HepG2 (cell line): ENCODE results near the gene SOBP. TPM values are rescaled to one million over a fixed set of nuclear protein-coding genes. Genes with fewer than 3 reads are reported as not detected.

Experiments used
- AKAP8 ChIP-seq: sonication (generic); formaldehyde crosslinking; IDR thresholded peaks from 2 replicates; pipeline ENCODE4 v1.5.1; 2020; ENCODE audit warnings: mild to moderate bottlenecking, missing genetic modification reagents
- CEBPB ChIP-seq: IDR thresholded peaks from 2 replicates; pipeline ENCODE4 v1.6.1; 2011; ENCODE audit warnings: low read depth, low read length, improper control_type of control experiment, borderline replicate concordance
- CEBPG ChIP-seq: IDR thresholded peaks from 2 replicates; pipeline ENCODE4 v1.6.1; 2016
- DDIT3 ChIP-seq: sonication (generic); formaldehyde crosslinking; IDR thresholded peaks from 2 replicates; pipeline ENCODE4 v1.4.0; 2020; ENCODE audit warnings: mild to moderate bottlenecking, missing genetic modification reagents
- ERF ChIP-seq: IDR thresholded peaks from 2 replicates; pipeline ENCODE4 v1.6.1; 2018; ENCODE audit warnings: missing biosample characterization, missing genetic modification reagents
- FOSL1 ChIP-seq: sonication (generic); formaldehyde crosslinking; IDR thresholded peaks from 2 replicates; pipeline ENCODE4 v1.9.0; 2021; ENCODE audit warnings: missing genetic modification reagents, borderline replicate concordance
- FOXP4 ChIP-seq: sonication (generic); formaldehyde crosslinking; IDR thresholded peaks from 2 replicates; pipeline ENCODE4 v1.4.0; 2020; ENCODE audit warnings: missing genetic modification reagents
- HNF1B ChIP-seq: sonication (generic); formaldehyde crosslinking; IDR thresholded peaks from 2 replicates; pipeline ENCODE4 v1.5.1; 2020; ENCODE audit warnings: mild to moderate bottlenecking, moderate library complexity, missing genetic modification reagents
- IRF2 ChIP-seq: IDR thresholded peaks from 2 replicates; pipeline ENCODE4 v1.6.1; 2018; ENCODE audit warnings: missing genetic modification reagents, missing compliant biosample characterization
- JARID2 ChIP-seq: sonication (generic); formaldehyde crosslinking; IDR thresholded peaks from 2 replicates; pipeline ENCODE4 v1.8.1; 2023; ENCODE audit warnings: missing genetic modification reagents, inconsistent platforms; ENCODE audit not compliant: insufficient replicate concordance
- MIER3 ChIP-seq: IDR thresholded peaks from 2 replicates; pipeline ENCODE4 v1.6.1; 2016; ENCODE audit warnings: missing compliant biosample characterization, borderline replicate concordance
- NONO ChIP-seq, 2 experiments: fragments of 450-650 bp in 1 of 2; sonication (generic) in 1 of 2; formaldehyde crosslinking in 1 of 2; IDR thresholded peaks in 1 of 2; conservative IDR thresholded peaks in 1 of 2; 2 replicates each; pipeline versions ENCODE4 v1.6.1 to v1.8.0; 2017 to 2022; ENCODE audit warnings: mild to moderate bottlenecking in 1 of 2, missing genetic modification reagents in 1 of 2, moderate library complexity in 1 of 2
- NR2C2 ChIP-seq: sonication (generic); formaldehyde crosslinking; IDR thresholded peaks from 2 replicates; pipeline ENCODE4 v1.4.0; 2020; ENCODE audit warnings: missing genetic modification reagents, mild to moderate bottlenecking, moderate library complexity, borderline replicate concordance
- ONECUT2 ChIP-seq: sonication (generic); formaldehyde crosslinking; IDR thresholded peaks from 2 replicates; pipeline ENCODE4 v1.4.0; 2020; ENCODE audit warnings: missing genetic modification reagents
- PAF1 ChIP-seq: IDR thresholded peaks from 2 replicates; pipeline ENCODE4 v1.6.1; 2016; ENCODE audit warnings: missing genetic modification reagents, missing compliant biosample characterization
- PCBP1 ChIP-seq: fragments of 200-400 bp; formaldehyde crosslinking; IDR thresholded peaks from 2 replicates; pipeline ENCODE4 v1.6.1; 2017; ENCODE audit warnings: mild to moderate bottlenecking, low read depth, low read length, borderline replicate concordance
- PHF8 ChIP-seq: sonication (generic); formaldehyde crosslinking; IDR thresholded peaks from 2 replicates; pipeline ENCODE4 v1.5.0; 2020; ENCODE audit warnings: missing genetic modification reagents
- POGZ ChIP-seq: sonication (generic); formaldehyde crosslinking; IDR thresholded peaks from 2 replicates; pipeline ENCODE4 v1.4.0; 2020; ENCODE audit warnings: mild to moderate bottlenecking, missing genetic modification reagents
- RBM22 ChIP-seq: fragments of 200-400 bp; formaldehyde crosslinking; optimal IDR thresholded peaks from 2 replicates; pipeline ENCODE3; 2017; ENCODE audit warnings: mild to moderate bottlenecking, low read length, moderate library complexity
- RELA ChIP-seq: sonication (generic); formaldehyde crosslinking; IDR thresholded peaks from 2 replicates; pipeline ENCODE4 v1.4.0; 2020; ENCODE audit warnings: missing genetic modification reagents
- YEATS2 ChIP-seq: sonication (generic); formaldehyde crosslinking; IDR thresholded peaks from 2 replicates; pipeline ENCODE4 v1.4.0; 2020; ENCODE audit warnings: missing genetic modification reagents, borderline replicate concordance
- ZNF333 ChIP-seq: sonication (generic); formaldehyde crosslinking; IDR thresholded peaks from 2 replicates; pipeline ENCODE4 v1.4.0; 2020; ENCODE audit warnings: mild to moderate bottlenecking, missing genetic modification reagents, borderline replicate concordance
- ZNF468 ChIP-seq: sonication (generic); formaldehyde crosslinking; IDR thresholded peaks from 2 replicates; pipeline ENCODE4 v1.8.0; 2022; ENCODE audit warnings: mild to moderate bottlenecking, moderate library complexity, missing genetic modification reagents
- ZNF547 ChIP-seq: sonication (generic); formaldehyde crosslinking; IDR thresholded peaks from 2 replicates; pipeline ENCODE4 v1.5.1; 2020; ENCODE audit warnings: mild to moderate bottlenecking, missing genetic modification reagents
- ZNF850 ChIP-seq: sonication (generic); formaldehyde crosslinking; conservative IDR thresholded peaks from 2 replicates; pipeline ENCODE4 v1.9.0; 2021; ENCODE audit warnings: mild to moderate bottlenecking, missing genetic modification reagents
- polyA plus RNA-seq, 8 experiments: library from polyadenylated mRNA; depleted of rRNA in 3 of 8; stranded (reverse) in 7 of 8; unstranded in 1 of 8; fragments of >200 nt; fragmentation: Illumina TruSeq in 4 of 8; extraction: Trizol in 4 of 8; gene quantifications; 2 replicates each; pipeline versions ENCODE4 v1.2.1 to v1.2.3, GENCODE V29; 2011 to 2016; ENCODE audit warnings: low read depth in 4 of 8, missing spikeins in 1 of 8, mixed read lengths in 1 of 8; ENCODE audit not compliant: insufficient read depth in 1 of 8
- total RNA-seq, 5 experiments: library from RNA; depleted of rRNA; stranded (reverse); fragments of >200 nt; fragmentation: Illumina TruSeq; extraction: Trizol; gene quantifications; 2 replicates each; pipeline ENCODE4 v1.2.3, GENCODE V29; 2016; ENCODE audit warnings: low read depth in 1 of 5
- TF ChIP-seq, protein P1 (sequence below): sonication (generic); formaldehyde crosslinking; IDR thresholded peaks from 2 replicates; pipeline ENCODE4 v1.8.0; 2023; ENCODE audit warnings: mild to moderate bottlenecking, missing genetic modification reagents

The SOBP gene
- total and polyA plus RNA-seq, 2 of the 13 experiments (the other 11 are each of a cell fraction or from before 2014, with no cell fraction given), result 1.5 to 6.9 TPM

DNA sequence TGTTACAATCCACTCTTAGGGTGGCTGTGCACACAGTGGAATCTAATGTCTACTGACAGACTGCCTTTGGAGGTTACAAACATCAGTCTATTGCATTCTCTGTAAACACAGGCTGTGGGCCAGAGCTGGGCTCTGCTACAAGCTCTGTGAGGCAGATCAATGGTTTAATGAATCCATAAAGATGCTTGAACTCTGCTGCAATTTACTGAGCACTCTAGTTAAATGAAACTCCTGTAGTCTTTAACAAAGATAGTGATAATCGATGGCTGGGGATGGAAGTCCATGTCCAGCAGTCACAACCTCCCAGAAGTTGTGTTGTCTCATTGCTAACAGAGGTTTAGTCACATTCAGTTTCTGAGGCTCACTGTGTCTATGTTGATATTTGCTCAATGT lies 50.5 kb downstream of the SOBP start (continued):
- TF ChIP-seq DDIT3 (CRISPR knock-in tag) (no peak), PHF8 (CRISPR knock-in tag) (peak; percentile 37; the same call in 1 of the 2 replicates), RBM22 (peak; percentile 59), PCBP1 (no peak), CEBPG (CRISPR knock-in tag) (peak; percentile 78), ZNF468 (CRISPR knock-in tag) (no peak), JARID2 (CRISPR knock-in tag) (no peak), AKAP8 (CRISPR knock-in tag) (no peak), POGZ (CRISPR knock-in tag) (peak; percentile 74), ZNF850 (CRISPR knock-in tag) (no peak), HNF1B (CRISPR knock-in tag) (peak; percentile 72), PAF1 (CRISPR knock-in tag) (no peak), ZNF333 (no peak), FOSL1 (CRISPR knock-in tag) (no peak), NR2C2 (peak; percentile 52; the same call in 1 of the 2 replicates), NONO (IDR thresholded peaks at IDR 0.05) (no peak), NONO (CRISPR knock-in tag; conservative IDR thresholded peaks at IDR 0.05) (peak; percentile 84), CEBPB (peak; percentile 75; the same call in 1 of the 2 replicates), FOXP4 (peak; percentile 95), IRF2 (CRISPR knock-in tag) (peak; percentile 89; the same call in 1 of the 2 replicates), YEATS2 (CRISPR knock-in tag) (0 out of 2 replicates have a peak, but pooled peaks have one; percentile 45), MIER3 (peak; percentile 90), ONECUT2 (CRISPR knock-in tag) (peak; percentile 99), ERF (CRISPR knock-in tag) (peak; percentile 76; the same call in 1 of the 2 replicates), RELA (CRISPR knock-in tag) (0 out of 2 replicates have a peak, but pooled peaks have one; percentile 90), ZNF547 (CRISPR knock-in tag) (0 out of 2 replicates have a peak, but pooled peaks have one; percentile 23)
- TF ChIP-seq, protein P1, sequence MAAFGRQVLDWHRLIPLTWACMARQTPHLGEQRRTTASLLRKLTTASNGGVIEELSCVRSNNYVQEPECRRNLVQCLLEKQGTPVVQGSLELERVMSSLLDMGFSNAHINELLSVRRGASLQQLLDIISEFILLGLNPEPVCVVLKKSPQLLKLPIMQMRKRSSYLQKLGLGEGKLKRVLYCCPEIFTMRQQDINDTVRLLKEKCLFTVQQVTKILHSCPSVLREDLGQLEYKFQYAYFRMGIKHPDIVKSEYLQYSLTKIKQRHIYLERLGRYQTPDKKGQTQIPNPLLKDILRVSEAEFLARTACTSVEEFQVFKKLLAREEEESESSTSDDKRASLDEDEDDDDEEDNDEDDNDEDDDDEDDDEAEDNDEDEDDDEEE (CRISPR knock-in tag), result no peak
